C1 segment of cervical spinal cord (tissue), 14 donors: ENCODE measurements around the gene BRSK2.

Experiments used
- DNase-seq, 14 donors: peaks; one replicate each; lab custom pipeline; 2025; lab: John Stamatoyannopoulos, UW

BRSK2 gene

GRCh38 chr11:1468002-1468401 is 78.3 kb downstream of the BRSK2 start:
- DNase-seq: no peak

- DNase-seq: no peak
Measured at GRCh38 chr11:1468473-1469066, 78.8 kb downstream of the BRSK2 start.

DNA sequence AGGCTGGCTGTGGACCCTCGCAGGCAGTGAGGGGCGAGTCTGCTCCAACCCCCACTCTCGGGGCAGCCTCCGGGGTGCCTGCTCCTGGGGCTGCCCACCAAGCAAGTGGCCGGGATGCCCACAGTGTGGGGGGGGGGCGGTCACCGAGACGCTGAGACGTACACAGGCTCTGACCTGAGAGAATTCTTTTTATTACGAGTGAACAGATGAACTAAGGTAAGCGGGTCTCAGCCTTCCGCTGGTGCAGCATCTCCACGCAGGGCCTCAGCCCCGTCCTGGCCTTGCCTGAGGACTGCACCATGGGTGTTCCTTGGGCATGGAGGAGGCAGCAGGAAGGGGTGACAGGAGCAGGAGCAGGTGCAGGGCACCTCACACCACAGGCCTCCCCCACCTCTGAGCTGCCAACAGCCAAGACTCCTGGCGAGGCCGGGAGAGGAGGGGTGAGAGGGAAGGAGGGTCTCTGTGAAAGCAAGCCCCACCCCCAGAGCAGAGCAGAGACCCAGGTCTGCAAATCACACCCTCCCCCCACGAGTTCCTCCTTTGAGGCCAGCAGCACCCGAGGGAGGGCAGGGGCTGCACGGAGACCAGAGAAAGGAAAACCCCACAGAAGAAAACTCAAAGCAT is 79.7 kb downstream of the BRSK2 start:
- DNase-seq: no peak

GRCh38 chr11:1469911-1470680 is 80.4 kb downstream of the BRSK2 start:
- no peak for DNase-seq

- DNase-seq: no peak
Measured at GRCh38 chr11:1470681-1471611, 81.2 kb downstream of the BRSK2 start.

DNA sequence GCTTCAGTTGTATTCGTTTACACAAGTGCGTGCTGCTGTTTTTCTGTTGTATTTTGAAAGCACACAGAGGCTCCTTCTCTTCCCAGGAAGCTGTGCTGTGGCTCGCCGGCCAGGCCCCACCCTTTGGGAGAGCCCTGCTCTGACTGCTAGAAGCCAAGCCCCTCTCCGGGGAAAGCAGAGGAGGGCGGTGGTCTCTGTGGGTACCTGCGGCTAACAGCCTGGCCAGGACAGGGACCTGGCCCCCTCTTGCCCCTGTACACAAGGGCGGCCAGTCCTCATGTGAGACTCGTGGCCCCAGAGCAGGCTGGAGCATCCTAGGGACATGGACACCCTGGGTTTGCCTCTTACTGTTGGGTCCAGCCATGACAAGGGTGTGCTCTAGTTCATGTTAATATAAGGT is 82.0 kb downstream of the BRSK2 start:
- no peak for DNase-seq

GRCh38 chr11:1472180-1473005 is 82.7 kb downstream of the BRSK2 start:
- no peak for DNase-seq

- no peak for DNase-seq
Measured at GRCh38 chr11:1473011-1473628, 83.4 kb downstream of the BRSK2 start.

DNA sequence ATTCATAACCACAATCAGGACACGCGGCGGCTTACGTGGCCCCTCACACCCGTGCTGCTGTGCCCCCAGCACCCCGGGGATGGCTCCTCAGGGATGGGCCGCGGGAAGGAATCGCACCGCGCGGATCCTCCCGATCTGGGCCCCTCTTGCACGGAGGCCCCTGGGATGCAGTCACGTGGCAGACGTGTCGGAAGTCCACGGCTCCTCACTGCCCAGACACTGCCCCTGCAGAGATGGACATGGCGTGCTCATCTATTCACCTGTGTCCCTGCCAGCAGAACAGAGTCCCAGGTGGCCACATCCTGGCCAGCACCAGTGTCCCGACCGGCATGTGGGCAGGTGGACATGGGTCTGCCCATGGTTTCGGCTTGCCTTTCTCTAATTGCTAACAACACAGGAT is 84.1 kb downstream of the BRSK2 start:
- DNase-seq: no peak

GRCh38 chr11:1475841-1476240 is 86.1 kb downstream of the BRSK2 start:
- DNase-seq: no peak

- no peak for DNase-seq
Measured at GRCh38 chr11:1476940-1477736, 87.4 kb downstream of the BRSK2 start.

DNA sequence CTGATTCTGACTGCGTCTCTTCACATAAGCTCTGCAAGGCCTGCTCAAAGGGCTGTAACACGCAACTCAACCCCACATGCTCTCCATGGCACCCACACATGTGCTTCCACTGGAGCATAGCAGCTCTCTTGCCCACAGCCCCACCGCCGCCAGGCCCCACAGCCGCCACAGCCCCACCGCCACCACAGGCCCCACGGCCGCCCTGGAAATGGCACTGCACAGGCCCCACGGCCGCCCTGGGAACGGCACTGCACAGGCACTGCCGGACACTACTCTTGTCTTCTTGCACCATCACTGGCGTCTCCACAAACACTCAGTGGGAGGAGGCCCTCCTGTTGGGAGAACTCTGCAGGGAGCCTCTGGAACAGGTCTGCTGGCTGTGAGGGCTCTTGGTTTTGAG is 88.3 kb downstream of the BRSK2 start:
- DNase-seq: no peak

DNA sequence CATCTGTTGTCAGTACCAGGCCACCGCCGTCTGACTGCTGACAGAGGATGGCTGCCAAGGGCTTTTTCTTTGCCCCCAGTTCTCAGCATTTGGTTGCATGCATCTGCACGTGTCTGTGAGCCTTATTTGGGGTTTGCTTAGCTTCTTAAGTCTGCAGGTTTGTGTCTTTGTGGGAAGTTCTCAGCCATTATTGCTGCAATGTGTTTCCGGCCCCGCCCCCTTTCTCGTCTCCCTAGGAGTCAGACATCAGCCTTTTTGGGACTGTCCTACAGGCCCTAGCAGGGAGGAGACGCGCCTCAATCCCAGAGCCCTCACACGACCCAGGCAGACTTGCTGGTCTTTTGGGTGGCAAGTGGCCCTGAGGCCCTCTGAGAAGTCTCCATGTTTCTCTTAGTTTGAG is 88.8 kb downstream of the BRSK2 start:
- no peak for DNase-seq

DNA sequence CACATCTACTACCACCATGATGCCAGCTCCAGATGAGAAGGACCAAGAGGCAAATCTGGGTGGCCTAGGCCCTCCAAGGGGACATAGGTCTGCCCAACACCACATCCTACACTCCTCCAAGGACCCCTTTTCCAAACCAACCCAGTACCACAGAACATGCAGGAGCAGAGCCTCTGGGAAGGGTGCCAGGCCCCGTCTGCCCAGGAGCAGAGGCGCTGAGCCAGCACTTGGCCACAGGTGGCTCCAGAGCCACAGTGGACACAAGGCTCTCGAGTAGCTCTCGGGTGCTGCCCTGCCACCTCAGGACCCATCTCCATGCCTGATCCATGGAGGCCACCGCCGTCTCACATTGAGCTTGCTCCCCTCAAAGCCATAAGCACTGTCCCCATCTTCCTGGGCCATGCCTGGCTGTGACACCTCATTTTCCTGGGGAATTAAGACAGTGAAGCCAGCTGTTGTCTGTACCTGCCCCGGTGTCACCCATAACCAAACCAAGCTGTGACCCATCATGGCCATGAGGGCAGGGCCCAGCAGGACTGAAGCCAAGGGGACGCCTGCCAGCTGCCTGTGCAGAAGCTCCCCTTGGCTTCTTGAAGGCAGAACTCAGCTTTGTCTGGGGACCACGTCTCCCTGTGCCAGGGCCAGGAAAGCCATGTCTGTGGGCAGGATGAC is 89.4 kb downstream of the BRSK2 start:
- DNase-seq: no peak

GRCh38 chr11:1479678-1480118 is 90.0 kb downstream of the BRSK2 start:
- DNase-seq: no peak

- DNase-seq: no peak
Measured at GRCh38 chr11:1480191-1480554, 90.4 kb downstream of the BRSK2 start.

DNA sequence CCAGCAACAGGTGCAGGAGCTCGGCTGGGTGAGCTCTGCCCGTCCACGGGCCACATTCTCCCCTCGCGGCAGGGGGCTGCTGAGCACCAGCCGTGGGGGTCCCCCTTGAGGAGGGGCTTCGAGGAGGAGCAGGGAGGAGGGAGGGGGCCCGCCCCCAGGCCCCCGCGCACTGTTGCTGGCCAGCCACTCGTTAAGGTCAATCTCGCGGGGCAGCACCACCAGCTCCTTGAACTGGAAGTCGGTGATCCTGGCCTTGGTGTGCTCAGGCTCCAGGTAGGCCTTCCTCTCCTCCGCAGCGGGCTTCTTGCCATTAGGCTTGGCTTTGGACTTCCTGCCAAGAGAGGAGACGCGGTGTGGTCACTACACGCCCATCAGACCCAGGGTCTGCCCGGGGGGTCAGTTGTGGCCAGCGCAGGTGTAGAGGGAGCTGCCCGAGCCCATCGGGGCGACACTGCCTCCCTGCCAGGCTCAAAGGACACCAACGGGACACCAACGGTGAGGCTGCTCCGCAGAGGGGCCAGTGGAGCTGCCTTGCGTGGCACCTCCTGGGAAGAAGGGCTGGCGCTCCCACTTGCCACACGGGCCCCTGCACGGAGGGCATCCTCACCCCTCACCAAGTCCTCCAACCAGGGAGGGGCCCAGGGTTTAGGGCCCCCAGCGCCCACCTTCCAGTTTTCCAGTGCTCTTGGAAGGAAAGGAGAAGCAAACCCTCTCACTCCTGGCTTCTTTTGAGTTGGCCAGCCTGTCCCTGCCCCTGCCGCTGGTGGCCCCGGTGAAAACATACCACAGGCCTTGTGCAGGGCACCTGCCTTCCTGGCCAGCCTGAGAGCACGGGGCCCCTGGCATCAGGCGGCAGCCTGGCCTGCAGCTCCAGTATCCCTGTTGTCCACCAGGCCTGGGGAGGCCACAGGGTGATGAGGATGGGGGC is 91.1 kb downstream of the BRSK2 start:
- no peak for DNase-seq

DNA sequence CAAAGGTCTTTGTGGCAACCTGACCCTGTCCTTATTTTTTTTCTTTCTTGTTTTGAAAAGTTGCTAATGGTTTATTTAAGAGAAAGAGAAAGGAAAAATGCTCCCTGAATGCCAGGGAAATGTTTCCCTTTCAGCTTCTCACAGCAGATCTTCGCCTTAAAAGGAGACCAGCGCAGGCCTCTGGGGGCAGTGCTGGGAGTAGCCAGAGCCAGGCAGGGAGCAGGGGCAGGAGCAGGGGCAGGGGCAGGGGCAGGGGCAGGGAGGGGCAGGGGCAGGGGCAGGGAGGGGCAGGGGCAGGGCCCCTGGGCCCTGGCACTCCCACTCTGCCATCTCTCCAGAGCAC is 91.7 kb downstream of the BRSK2 start:
- DNase-seq: no peak
